Stomach (tissue), 4 donors: Measurements from ENCODE around the gene PHIP.

Experiments used
- CTCF ChIP-seq, 7 experiments: fragments of 450-650 bp in 4 of 7; fragments of 200-600 bp in 3 of 7; sonication (generic) in 3 of 7; IDR thresholded peaks; one replicate each; pipeline ENCODE4 v1.5.1; 2016 to 2019; ENCODE audit warnings: antibody characterized with exemption in 7 of 7, control low read depth in 2 of 7, mild to moderate bottlenecking in 1 of 7
- EP300 ChIP-seq: sonication (generic); formaldehyde crosslinking; IDR thresholded peaks from one replicate; pipeline ENCODE4 v1.6.1; 2017; ENCODE audit warnings: antibody characterized with exemption
- POLR2A ChIP-seq, 4 donors: fragments of 450-650 bp; IDR thresholded peaks; one replicate each; pipeline ENCODE4 v1.6.1; 2016; ENCODE audit warnings: antibody characterized with exemption in 4 of 4, control low read depth in 2 of 4, mild to moderate bottlenecking in 1 of 4, moderate library complexity in 1 of 4

- TF ChIP-seq EP300 (no peak), CTCF (IDR thresholded peaks at IDR 0.05) (no peak), POLR2A (IDR thresholded peaks at IDR 0.05) (no peak)
Measured at GRCh38 chr6:79045966-79046365, 32.1 kb downstream of the PHIP start.
